HG02885 (cell line): Measurements from ENCODE around the gene PRR35.

Source experiments
- ATAC-seq: cut with Tn5 transposase; IDR thresholded peaks from one replicate; pipeline ENCODE4 v1.9.1; 2021; ENCODE audit warnings: mild to moderate bottlenecking; ENCODE audit not compliant: unreplicated experiment, poor library complexity

Gene PRR35

DNA sequence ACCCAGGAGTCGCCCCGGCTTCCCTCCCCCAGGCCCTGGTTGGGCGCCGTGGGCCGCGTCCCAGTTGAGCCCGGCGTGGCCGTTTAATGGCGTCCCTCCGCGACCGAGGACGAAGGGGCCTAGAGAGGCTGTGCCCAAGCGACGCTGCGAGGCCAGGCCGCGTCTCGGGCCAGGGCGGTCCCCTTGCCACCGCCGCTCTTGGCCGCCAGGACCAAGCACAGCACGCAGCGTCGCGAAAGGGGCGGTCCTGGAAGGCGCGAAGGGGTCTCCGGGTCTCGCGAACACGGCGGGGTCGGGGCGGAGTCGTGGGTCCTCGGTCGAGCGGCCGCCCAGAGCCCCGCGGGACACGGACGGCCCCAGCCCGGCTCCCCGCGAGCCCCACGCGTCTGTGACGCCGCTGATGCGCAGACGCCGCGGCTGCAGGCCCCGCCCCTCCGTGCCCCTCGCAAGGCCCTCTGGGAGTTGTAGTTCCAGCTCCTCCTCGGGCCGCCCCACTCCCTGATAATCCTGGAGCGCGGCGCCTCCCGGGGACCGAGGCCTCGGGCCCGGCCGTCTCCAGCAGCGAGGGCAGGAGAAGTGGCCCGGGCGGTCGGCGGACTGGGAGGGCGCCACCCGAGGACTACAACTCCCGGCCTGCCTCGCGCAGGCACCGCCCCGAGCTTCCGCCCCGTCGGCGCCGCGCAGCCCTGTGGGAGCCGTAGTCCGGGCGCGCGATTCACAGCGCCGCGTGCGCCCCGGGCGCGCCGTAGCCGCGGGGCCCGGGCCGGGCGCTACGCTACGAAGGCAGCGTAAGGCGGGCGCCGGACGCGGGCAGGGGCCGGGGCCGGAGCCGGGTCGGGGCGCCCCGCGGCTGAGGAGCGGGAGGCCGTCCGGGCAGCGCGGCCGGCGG is 32.9 kb upstream of the PRR35 start, which contains the start of gene CAPN15:
TSS of gene CAPN15 (plus strand) at position 698 of the 889 bp plus-strand sequence. CDS start 19,127 bp downstream, outside the sequence.
- peak; percentile 75 for ATAC-seq

DNA sequence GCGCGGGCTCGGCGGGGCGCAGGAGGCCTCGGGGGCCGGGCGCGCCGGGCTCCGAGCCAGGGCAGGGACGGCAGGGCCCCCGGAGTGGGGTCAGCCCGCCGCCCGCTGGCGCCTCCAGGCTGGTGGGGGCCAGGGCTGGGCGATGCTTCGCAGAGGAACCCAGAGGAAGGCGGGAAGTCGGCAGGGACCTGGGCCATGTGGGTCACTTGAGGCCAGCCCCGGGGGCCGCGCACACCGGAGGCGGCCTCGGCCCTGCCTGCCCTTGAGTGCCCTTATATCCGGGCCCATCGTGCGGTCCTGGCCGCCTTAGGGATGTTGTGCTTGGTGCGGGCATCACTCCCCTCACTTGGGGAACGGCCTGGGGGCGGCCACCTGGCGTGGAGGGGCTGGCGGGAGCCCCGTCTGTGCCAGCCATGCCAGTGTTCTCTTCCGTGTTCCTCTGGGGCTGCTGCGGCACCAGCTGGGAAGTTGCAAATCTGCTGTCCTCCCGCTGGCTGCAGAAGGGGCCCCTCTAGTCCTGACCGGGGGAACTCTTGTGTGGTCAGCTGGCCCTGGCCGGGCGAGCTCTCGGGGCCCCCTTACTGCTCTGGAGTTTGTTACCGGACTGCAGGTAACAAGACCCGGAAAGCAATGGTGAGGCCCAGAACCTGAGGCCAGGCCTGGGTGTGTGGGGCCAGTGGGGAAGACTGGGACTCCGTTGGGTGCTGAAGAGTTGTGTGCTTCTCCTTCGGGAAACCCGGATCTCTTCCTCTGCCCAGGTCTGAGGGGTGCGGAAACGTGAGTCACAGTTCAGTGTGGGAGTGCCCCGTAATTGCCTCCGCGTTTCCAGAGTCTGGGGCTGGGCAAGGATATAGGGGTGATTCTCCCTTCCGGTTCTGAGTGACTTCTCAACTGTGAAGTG is 31.8 kb upstream of the PRR35 start:
- peak; percentile 7 for ATAC-seq

DNA sequence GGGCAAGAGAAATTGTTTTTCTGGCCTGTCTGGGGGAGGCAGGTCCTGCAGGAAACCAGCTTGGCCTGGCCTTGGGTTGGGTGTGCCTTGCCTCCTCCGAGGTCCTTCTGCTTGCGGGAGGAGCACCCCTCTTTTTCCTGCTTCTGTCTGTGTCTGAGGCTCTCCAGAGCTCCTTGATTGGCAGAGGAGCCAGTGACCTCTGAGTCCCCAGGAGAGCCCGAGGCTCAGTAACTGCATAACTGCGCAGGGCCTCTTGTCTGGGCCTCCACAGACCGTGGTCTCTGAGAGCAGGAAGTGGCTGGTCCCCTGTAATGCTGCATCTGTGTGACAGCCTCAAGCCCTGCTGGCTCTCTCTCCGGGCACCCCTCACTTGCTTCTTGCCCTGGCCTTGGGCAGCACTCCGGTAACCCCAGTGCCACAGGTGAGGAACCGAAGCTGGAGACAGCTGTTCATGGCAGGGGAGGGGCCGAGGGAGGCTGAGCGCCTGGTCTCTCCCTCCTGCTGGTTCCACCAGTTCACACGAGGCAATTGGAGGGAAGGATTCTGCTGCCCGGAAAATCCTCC is 31.1 kb upstream of the PRR35 start:
- no peak for ATAC-seq

DNA sequence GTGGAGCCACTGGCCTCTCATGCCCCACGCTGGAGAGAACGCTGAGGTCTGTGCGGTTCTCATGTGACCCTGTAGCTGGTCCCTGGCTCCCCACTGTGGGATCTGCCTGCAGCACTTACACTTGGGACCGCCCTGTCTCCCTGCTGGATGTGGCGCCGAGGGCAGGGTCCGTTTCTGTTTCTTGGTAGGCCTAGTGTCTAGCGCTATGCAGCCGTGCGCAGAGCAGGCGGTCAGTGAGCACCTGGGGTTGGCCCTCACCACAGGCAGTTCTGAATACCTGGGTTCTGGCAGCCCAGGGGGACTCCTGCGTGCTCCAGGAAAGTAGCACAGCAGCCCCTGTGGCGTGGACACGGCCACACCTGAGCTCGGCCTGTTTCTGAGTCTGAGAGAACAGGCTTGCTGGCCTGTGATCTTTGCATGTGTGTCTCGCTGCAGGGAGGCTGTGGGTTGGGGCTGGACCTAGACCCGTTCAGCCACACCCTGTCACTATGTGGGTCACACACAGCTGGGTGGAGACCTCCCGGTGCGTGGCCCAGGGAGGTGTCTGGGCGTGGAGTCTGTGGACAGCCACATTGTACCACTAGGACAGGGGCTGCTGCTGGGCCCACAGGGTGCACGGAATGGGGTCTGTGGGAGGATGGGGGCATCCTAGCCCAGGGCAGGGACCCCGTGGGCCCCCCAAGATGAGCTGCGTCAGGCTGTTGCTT is 29.9 kb upstream of the PRR35 start:
- no peak for ATAC-seq

DNA sequence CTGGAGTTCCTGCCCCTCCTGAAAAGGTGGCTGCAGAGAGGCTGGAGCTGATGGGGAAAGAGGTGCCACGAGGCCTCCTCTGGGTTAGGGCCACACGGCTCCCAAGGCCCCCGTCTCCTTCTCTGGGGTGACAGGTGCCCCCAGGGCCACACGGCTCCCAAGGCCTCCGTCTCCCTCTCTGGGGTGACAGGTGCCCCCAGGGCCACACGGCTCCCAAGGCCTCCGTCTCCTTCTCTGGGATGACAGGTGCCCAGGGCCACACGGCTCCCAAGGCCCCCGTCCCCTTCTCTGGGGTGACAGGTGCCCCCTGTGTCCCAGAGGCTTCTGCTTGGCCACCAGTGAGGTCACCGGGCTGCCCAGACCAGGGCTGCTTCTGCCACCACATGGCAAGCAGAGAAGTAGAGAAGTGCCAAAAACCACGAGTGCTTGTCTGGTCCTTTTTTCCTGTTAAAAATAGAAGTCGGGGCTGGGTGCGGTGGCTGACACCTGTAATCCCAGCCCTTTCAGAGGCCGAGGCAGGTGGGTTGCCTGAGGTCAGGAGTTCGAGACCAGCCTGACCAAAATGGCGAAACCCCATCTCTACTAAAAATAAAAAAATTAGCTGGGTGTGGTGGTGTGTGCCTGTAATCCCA is 28.6 kb upstream of the PRR35 start:
- no peak for ATAC-seq

DNA sequence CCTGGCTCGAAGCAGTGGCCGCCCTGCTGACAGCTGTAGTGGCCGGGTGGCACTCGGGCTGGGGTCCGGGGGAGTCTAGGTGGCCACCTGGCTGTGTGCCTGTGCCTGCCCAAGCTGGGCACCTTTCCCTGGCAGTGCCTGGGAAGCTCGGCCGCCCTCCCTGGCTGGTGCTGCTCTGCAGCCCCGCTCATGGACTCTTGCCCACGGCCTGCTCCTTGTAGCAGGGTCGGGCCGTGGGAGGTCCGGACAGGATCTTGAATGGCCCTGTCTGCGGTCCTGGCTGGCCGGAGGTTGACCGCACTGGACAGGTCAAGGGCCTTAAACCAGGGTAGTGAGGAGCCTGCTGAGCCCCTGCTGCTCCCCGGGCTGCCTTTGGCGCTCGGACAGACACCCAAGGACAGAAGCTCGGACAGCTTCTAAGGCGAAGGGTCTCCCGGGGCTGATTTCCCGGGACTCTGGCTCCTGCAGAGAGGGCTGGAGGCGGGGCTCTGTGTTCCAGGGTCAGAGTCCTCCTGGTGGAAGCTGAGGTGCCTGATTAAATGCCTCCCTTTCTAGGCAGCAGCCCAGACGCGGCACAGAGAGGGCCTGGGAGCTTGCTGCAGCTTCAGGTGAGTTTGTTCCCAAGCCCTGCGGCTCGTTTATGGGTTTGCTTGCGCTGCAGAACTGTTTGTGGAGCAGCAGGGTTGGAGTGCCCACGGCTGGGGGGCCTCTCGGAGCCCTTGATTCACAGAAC is 26.6 kb upstream of the PRR35 start:
- ATAC-seq = no peak

DNA sequence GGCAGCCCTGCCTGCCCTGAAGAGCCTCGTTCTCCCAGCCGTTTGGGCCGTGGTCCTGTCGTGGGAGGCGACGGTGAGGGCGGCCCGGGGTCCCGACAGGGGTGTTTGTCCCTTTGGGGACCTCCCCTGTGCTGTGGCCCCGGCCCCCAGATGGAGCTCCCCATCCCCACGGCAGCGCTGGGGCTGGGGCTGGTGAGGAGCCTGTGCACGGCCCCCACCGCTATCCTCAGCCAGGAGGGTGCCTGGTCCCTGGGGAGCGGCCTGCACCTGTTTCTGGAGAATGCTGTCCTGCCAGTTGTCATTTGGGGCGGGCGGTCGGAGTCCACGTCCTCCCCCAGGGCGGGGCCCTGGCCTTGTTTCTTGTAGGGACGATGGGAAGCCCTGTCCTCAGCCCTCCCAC is 26.1 kb upstream of the PRR35 start:
- no peak for ATAC-seq

DNA sequence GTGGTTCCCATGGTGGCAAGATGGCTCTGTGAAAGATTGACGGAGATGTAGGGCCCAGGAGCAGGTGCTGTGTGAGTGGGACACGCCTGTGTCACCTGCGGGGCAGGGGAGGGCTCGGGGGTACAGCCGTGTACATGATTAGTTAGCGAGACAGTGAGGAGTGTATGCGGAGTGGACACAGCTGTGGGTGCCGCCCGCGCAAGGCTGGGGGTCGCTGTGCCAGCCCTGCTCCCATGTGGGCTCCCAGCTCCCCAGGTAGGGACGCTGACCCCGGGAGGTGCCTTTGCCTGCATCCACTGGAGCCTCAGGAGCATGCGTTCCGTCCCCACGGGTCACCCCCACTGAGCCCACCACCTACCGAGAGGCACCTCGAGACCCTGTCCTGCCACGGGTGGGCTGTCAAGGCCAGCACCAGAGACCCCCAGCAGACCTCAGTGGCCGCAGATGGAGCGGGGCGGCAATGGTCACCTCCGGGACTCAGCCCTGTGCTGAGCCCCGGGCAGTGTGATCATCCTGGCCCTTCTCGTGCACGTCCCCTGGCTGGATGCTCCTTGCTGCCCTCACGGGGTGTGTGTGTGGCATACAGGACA is 25.2 kb upstream of the PRR35 start:
- no peak for ATAC-seq

DNA sequence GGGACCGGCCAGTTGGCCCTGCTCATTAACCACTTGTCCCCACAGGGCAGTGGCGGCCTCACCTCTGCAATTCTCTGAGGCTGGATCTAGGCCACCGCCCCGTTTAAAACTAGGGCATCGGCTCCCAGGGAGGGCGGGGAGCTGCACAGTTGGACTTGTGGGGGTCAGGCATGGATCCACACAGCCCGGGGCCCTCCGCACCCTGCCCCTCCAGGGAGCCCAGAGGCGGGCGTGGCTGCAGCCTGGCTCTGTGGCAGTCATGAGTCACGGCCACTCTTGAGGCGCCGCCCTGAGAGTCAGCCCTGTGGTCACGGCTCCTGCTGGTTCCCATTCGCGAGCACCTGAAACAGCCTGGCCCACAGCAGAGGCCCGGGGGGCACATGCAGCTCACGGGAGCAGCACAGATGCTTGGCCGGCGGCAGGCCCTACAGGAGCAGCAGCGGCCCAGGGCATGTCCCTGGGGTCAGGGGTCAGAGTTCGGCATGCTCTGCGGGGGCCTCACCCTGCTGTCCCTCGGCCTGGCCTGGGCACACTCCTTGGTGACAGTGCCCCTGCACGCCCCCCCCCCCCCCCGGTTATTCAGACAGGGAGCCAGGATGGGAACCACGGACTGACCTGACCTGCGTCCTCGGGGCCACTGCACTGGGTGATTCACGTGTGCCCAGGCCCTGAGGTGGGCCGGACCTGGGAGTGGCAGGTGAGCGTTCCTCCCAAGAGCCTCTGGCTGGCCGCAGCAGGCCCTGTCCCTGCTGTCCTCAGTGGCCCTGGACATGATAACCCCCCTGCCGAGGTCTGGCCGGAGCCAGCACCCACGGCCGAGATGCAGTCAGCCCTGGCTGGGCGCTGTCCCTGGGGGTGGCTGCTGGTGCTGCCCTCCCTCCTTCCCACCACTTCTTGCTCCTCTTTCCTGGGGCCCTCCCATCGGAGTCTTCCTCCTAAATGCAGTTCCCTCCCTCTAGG is 24.5 kb upstream of the PRR35 start:
- no peak for ATAC-seq

DNA sequence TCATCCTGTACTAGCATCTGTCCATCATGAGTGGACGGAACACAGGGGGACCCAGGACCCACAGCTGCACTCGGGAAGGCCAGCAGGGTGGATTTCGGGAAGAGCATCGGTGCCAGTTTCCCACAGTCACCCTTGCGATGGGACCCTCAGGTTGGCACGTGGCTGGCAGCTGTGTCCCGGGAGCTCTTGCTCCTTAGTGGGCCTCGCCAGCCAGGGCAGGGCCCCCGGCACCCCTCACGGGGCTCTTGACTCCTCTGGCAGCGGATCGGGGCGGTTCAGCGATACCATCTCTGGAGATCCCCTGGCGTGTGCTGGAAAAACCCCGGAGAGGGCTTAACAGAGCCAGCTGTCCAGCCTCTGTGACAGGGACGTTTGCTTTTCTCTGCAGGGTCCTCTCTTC is 23.4 kb upstream of the PRR35 start:
- no peak for ATAC-seq

DNA sequence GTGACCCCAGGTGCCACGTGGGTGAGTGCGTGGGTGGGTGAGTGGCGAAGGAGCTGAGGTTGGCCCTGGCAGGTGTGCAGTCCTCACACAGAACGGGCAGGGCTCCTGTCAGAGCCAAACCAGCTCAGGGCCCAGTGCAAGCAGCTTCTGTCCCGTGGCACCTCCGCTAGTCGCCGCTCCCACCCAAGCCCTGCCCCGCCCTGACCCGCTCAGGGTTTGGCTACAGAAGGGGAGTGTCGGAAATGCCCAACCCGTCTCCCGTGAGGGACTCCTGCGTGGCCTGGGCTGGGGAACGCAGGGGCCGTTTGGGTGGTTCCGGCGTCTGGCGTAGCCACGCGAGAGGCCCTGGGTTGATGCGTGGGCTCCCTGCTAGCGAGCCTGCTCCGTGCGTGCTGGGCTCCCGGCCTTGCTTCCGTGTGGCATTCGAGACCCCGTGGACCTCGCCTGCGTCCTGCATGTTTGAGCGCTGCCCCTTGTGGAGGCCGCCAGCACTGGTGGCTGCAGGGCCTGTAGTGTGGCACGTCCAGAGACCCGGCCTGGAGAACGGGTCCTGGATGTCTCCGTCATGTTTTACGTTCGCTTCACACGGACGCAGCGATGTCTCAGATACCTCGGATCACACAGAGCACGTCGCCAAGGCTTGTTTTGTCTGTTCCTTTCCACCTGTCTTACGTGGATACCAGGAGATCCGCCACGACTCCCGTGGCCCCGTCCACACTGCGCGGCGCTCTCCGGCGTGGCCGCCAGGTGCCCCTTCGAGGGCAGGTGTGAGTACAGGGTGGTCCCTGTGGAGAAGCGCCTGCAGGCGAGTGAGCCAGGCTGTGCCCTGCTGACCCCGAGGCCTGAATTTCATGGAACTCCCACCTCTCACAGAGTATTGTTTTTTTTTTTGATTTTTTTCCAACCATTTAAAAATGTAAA is 22.5 kb upstream of the PRR35 start:
- no peak for ATAC-seq

DNA sequence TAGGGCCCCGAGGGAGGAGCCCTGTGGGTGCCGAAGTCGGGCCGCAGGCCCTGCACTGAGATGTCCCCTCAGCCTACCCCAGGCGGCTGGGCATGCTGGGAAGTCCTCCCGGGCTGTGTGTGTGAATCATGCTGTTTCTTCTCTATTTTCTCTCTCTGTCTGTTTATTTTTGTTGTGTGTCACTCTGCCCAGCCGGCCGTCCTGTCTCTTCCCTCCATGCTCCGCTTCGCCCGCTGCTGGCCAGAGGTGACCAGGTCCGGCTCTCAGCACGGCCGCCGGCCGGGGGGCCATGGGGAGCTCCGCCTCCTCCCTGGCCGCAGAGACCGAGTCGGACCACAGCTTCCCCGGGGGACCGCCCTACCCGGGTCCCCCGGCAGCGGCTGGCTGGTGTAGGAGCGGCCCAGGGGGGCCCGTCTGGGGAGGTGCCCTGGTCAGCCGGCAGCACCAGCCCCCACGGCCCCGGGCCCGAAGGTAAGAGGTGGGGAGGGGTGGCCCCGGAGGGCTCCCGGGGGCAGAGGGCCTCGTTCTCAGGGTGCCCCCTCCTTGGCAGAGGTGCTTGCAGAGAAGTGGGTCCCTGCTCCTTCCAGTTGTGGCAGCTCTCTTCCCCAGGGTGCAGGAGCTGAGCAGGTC is 20.2 kb upstream of the PRR35 start:
- ATAC-seq = no peak

DNA sequence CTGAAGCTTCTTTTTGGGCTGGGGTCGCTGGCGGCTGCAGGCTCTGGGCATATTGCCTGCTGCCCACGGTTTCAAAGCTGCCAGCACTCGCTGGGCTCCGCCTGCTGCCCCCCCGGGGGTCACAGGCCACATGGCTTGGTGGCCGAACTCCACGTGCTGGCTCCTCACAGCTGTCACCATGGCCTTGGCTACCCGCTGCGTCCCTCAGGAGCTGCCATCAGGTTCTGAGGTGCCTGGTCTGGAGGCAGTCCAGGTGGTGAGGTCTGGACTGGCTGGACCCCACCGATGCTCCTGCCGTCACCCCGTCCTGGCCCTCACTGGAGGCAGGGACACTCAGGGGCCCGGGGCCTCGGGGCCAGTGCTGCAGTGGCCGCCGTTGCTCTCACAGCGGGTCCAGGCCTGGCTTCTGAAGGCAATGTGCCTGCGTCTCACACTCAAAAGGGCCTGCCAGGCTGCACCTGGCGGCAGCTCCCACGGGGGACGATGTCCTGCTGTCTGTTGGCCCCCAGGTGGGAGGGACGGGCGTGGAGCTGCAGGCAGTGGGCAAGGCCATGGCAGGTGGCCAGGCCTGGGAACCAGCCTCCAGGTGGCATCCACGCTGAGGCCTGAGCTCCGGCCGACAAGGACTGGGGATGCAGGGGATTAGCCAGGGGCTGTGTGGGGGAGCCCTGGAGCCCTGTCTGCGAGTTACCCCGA is 19.4 kb upstream of the PRR35 start:
- no peak for ATAC-seq

DNA sequence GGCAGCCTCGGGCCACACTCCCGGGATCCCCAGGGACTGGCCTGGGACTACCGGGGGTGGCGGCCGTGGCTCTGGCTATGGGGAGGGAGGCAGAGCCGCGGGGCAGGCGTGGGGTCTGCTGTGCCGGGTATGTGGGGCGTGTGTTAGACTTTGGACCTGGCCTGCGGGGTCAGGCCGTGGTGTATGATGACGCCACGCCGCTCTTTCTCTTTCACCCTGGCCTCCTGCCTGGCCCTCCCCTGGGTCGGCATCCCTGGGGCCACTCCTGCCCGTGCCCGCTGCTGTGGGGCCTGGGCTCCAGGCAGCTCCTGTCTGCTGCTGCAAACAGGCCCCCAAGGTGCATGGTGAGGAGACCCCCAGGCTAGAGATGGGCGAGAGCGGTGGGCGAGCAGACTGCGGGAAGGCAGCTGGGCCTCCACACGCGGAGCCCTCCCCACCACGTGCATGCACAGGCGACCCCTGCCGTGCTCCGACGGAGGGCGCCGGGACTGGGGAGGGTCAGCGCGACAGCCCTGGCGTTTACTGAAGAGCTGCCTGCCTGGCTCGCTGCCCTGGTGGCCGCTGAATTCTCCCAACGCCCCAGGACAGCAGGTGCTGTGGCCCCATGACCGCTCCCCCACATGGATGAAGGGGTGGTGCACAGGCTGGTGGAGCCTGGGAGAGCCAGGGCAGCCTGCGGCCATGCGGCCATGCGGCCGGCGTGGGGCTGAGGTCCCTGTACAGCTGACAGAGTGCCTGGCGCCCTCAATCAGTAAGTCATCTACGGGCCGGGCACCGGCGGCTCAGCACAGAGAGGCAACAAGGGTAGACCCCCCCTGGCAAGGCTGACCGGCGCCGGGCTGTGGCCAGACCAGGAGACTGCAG is 16.7 kb upstream of the PRR35 start:
- ATAC-seq = no peak

DNA sequence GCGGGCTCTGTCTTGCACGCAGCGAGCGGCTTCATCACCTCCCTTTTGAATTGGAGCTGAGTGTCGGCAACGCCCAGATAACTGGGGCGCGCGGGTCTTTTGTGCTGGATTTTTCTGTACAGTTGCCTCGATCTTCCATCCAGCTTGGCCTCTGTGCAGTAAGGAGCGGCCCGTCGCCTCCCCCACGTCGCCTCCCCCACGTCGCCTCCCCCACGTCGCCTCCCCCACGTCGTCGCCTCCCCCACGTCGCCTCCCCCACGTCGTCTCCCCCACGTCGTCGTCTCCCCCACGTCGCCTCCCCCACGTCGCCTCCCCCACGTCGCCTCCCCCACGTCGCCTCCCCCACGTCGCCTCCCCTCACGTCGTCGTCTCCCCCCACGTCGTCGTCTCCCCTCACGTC is 15.7 kb upstream of the PRR35 start:
- no peak for ATAC-seq
